Kidney epithelial cell (primary cell): ENCODE measurements around the gene ASF1B. TPM values are rescaled to one million over a fixed set of nuclear protein-coding genes. Genes with fewer than 3 reads are reported as not detected.

Experiments used
- DNase-seq: peaks from one replicate; pipeline ENCODE4 v3.0.0-alpha.2; 2010; ENCODE audit warnings: low read depth
- H3K27me3 ChIP-seq: 2 replicates; pipeline ENCODE4 v1.6.0; 2011; ENCODE audit warnings: low read length; ENCODE audit not compliant: control insufficient read depth, insufficient read depth
- H3K36me3 ChIP-seq: 2 replicates; pipeline ENCODE4 v1.5.1; 2011; ENCODE audit warnings: low read length; ENCODE audit not compliant: control insufficient read depth, insufficient read depth
- H3K4me3 ChIP-seq: 2 replicates; pipeline ENCODE4 v1.5.1; 2011; ENCODE audit warnings: low read depth, mild to moderate bottlenecking, control low read depth, low read length
- total RNA-seq: library from RNA; depleted of rRNA; stranded (reverse); fragments of >200 nt; gene quantifications from 2 replicates; pipeline ENCODE4 v1.2.3, GENCODE V29; 2015
- TF ChIP-seq, protein P1 (sequence below): IDR thresholded peaks from 2 replicates; pipeline ENCODE4 v1.5.1; 2011; ENCODE audit warnings: mild to moderate bottlenecking, moderate library complexity, low read length, control low read depth, inconsistent platforms; ENCODE audit not compliant: insufficient read depth, poor library complexity, severe bottlenecking

Gene ASF1B
- total RNA-seq, 1 donor from 2014 or later = 4.4 TPM

DNA sequence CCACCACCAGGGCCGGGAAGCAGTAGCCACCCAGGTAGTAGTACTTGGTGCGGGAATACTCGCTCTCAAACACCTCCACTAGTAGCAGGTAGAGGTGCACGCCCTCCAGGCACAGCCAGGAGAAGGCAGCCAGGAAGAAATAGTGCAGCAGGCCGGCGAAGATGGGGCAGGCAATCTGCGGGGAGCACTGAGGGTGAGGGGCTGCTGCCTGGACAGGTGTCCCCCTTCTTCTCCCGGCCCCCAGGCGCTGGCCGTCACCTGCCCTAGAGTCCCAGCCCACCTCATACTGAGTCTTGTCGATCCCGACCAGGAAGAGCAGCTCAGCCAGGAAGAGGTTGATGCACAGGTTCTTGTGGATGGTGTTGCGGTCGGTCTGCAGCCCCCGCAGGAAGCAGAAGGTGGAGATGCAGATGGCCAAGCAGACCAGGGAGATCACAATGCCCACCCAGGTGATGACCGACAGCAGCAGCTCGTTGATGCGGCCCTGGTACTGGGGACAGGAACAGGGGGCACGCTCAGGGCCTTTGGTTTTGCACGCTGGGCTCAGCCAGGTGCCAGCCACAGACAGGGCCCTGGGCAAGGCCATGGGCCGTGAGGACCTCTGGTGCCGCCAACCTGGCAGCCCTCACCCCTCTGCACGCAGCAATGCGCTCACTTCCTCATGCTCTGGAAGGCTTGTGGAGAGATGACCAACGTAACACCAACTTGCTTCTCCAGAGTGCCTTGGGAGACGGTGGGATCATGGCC, 20.8 kb upstream of the ASF1B start:
- no peaks in the 10 kb centered on the region for H3K36me3 ChIP-seq
- H3K27me3 ChIP-seq = no peaks in the 10 kb centered on the region
- TF ChIP-seq, protein P1, sequence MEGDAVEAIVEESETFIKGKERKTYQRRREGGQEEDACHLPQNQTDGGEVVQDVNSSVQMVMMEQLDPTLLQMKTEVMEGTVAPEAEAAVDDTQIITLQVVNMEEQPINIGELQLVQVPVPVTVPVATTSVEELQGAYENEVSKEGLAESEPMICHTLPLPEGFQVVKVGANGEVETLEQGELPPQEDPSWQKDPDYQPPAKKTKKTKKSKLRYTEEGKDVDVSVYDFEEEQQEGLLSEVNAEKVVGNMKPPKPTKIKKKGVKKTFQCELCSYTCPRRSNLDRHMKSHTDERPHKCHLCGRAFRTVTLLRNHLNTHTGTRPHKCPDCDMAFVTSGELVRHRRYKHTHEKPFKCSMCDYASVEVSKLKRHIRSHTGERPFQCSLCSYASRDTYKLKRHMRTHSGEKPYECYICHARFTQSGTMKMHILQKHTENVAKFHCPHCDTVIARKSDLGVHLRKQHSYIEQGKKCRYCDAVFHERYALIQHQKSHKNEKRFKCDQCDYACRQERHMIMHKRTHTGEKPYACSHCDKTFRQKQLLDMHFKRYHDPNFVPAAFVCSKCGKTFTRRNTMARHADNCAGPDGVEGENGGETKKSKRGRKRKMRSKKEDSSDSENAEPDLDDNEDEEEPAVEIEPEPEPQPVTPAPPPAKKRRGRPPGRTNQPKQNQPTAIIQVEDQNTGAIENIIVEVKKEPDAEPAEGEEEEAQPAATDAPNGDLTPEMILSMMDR = no peak
- no peak overlapping the region for H3K4me3 ChIP-seq
- no peak for DNase-seq

GRCh38 chr19:14156122-14156521, 19.7 kb upstream of the ASF1B start:
- TF ChIP-seq, protein P1 = no peak
- Histone ChIP-seq H3K27me3 (no peaks in the 10 kb centered on the region), H3K4me3 (no peak overlapping the region), H3K36me3 (no peaks in the 10 kb centered on the region)
- DNase-seq = no peak

GRCh38 chr19:14155371-14155770, 19.0 kb upstream of the ASF1B start:
- Histone ChIP-seq H3K4me3 (no peak overlapping the region), H3K36me3 (no peaks in the 10 kb centered on the region), H3K27me3 (no peaks in the 10 kb centered on the region)
- TF ChIP-seq, protein P1 = no peak
- DNase-seq = no peak

DNA sequence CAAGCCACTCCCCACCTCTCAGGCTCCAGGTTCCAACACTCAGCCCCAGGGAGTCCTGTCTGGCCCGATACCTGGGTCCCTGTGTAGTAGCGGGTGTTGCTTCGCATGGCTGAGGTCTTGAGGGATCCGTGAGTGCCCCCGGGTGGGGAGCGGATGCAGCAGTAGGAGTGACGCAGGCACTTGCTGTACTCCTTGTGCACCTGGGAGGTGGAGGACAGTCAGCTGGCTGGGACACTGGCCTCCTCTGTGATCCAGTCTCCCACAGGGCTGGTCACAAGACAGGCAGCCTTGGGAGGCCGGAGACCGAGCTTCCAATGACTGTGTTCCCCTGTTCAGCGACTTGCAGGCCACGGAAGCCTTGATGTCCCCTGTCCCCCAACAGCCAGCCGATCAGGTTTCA, 16.3 kb upstream of the ASF1B start:
- Histone ChIP-seq H3K4me3 (no peak overlapping the region), H3K36me3 (no peaks in the 10 kb centered on the region), H3K27me3 (no peaks in the 10 kb centered on the region)
- no peak for DNase-seq
- TF ChIP-seq, protein P1 = no peak

- Histone ChIP-seq H3K4me3 (no peak overlapping the region), H3K36me3 (no peaks in the 10 kb centered on the region), H3K27me3 (no peaks in the 10 kb centered on the region)
- DNase-seq = no peak
- TF ChIP-seq, protein P1 = no peak
Measured at GRCh38 chr19:14150770-14151661, 14.6 kb upstream of the ASF1B start.
